ENCODE data around the gene MAPK8IP1. TPM values are rescaled to one million over a fixed set of nuclear protein-coding genes. Genes with fewer than 3 reads are reported as not detected.

Gene MAPK8IP1
- total and polyA plus RNA-seq, 2 donors (not counting 3 experiments of a cell fraction or from before 2014, with no cell fraction given) = 4.1 to 4.8 TPM

GRCh38 chr11:45896422-45896984 is 11.1 kb downstream of the MAPK8IP1 start:
- Histone ChIP-seq H3K36me3 (ENCODE audit: control insufficient read depth in 2 of 2, extremely low read depth in 1 of 2, insufficient read depth in 2 of 2, low read length in 2 of 2) (no peaks in the 10 kb centered on the region), H4K20me1 (replicated peaks; ENCODE audit: control insufficient read depth, extremely low read depth, insufficient read depth, low read length) (no peaks in the 10 kb centered on the region), H2AFZ (ENCODE audit: low read depth, low read length) (no peak overlapping the region), H3K27ac (ENCODE audit: insufficient read depth, low read depth, low read length) (no peak overlapping the region), H3K4me2 (ENCODE audit: insufficient read depth, low read length) (no peak overlapping the region), H3K9me1 (replicated peaks; ENCODE audit: control insufficient read depth, extremely low read depth, insufficient read depth, low read length) (no peaks in the 10 kb centered on the region), H3K79me2 (ENCODE audit: control insufficient read depth, insufficient read depth, low read length) (no peaks in the 10 kb centered on the region), H3K4me3 (replicated peaks in 1 of 3; ENCODE audit: insufficient read depth in 1 of 3, low read depth in 1 of 3, low read length in 3 of 3) (no peak overlapping the region), H3K4me1 (ENCODE audit: control insufficient read depth, extremely low read depth, insufficient read depth, low read length) (peaks cover 10% of the 10 kb centered on the region), H3K9me3 (replicated peaks; ENCODE audit: control insufficient read depth, insufficient read depth, low read length) (no peaks in the 10 kb centered on the region), H3K27me3 (ENCODE audit: control insufficient read depth in 2 of 2, insufficient read depth in 2 of 2, low read length in 2 of 2) (peaks cover 4 to 9% of the 10 kb centered on the region in 2 experiments), H3K9ac (replicated peaks; ENCODE audit: extremely low read depth, insufficient read depth, low read length) (no peak overlapping the region)
- FAIRE-seq (no peak), DNase-seq (ENCODE audit: low read depth, low spot score) (no peak)
- POLR2A ChIA-PET = no interaction called here
- CTCF ChIA-PET = no interaction called here
- TF ChIP-seq JUN (IDR thresholded peaks at IDR 0.05; ENCODE audit: borderline replicate concordance, insufficient read depth, insufficient read length, low read depth) (no peak), CTCF (IDR thresholded peaks at IDR 0.05; ENCODE audit: extremely low read depth in 1 of 2, insufficient read depth in 1 of 2, low read depth in 1 of 2, low read length in 2 of 2) (no peak), MAX (IDR thresholded peaks at IDR 0.05; ENCODE audit: insufficient read depth, insufficient read length) (no peak), POLR2AphosphoS5 (IDR thresholded peaks at IDR 0.05; ENCODE audit: insufficient read depth, low read depth, low read length) (no peak), GATA2 (IDR thresholded peaks at IDR 0.05; ENCODE audit: insufficient read depth, insufficient read length, low read depth, low read length) (no peak), MYC (IDR thresholded peaks at IDR 0.05; ENCODE audit: low read depth, low read length) (no peak), EZH2 (IDR thresholded peaks at IDR 0.05; ENCODE audit: borderline replicate concordance, low read depth, low read length, severe bottlenecking) (no peak), POLR2A (IDR thresholded peaks at IDR 0.05; ENCODE audit: low read depth, low read length) (no peak), FOS (IDR thresholded peaks at IDR 0.05; ENCODE audit: borderline replicate concordance, insufficient read depth, low read length) (no peak)
- intact Hi-C loops (cut with micrococcal nuclease) = no loop called here
- BruUV-seq (replicated peaks) = no TSS peak
- dilution Hi-C loops (cut with MboI; ENCODE audit: extremely low pct_ligation_motif_present, low sequenced_read_pairs) = no loop called here
